HG03159 (cell line): ENCODE results near the gene SDK1.

Experiments used
- ATAC-seq: cut with Tn5 transposase; IDR thresholded peaks from one replicate; pipeline ENCODE4 v1.9.1; 2021; ENCODE audit warnings: mild to moderate bottlenecking, moderate library complexity; ENCODE audit not compliant: unreplicated experiment

SDK1 gene

GRCh38 chr7:3408814-3409595, 108.0 kb downstream of the SDK1 start:
- ATAC-seq, result no peak

DNA sequence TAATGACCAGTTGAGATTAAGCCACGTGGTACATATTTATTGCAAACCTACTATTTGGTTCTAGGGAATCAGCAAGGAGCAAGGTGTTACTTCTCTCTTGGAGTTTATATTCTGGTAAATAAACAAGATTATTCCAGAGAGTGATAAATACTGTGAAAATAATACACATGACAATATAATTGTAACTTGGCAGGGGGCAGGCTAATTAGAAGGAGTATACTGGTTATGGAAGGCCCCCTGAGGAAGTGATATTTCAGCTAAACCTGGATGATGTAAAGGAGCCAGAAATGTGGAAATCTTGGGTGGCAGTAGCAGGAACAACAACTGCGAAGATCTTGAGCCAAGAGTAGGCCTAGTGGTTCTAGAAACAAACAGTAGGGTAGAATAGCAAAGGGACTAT, 111.8 kb downstream of the SDK1 start:
- ATAC-seq, result no peak

DNA sequence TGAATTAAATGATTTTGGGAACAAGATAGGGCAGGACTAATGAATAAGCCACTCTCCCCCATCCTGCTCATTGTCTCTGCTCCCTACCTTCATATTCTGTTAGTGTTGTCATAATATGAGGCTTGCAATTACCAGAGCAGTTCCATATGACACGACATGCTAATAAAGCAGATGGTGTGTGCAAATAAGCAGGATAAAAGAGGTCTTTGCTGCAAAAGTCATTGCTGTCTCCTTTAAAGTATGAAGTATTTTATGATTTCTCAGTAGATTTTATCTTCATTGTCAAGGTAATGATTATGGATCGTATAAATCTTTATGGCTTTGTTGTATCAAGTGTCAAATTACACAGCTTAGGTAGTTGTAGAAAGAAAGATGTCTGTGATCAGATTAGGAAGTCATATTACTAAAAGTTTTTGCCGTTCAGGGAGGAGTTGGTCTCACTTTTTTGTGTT, 114.8 kb downstream of the SDK1 start:
- ATAC-seq, result no peak

GRCh38 chr7:3416453-3416852, 115.4 kb downstream of the SDK1 start:
- no peak for ATAC-seq

DNA sequence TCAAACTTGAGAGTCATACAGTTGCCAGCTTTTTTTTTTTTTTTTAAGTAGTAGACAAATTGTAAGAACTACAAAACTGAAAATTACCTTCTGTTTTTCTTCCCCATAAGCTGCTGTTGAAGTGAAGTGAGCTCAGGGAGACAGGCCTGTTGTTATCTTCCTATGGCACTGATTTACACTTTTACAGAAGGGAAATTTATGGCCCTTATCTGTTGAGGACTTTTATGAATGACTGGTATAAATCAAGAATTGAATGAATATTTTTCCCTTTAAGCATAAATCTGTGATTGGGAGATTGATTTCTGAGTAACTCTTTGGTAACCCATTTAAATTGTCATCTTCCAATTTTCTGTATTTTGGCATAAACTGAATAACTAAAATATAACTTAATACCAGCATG, 124.0 kb downstream of the SDK1 start:
- ATAC-seq, result no peak

GRCh38 chr7:3426064-3426463, 125.0 kb downstream of the SDK1 start:
- ATAC-seq, result no peak

DNA sequence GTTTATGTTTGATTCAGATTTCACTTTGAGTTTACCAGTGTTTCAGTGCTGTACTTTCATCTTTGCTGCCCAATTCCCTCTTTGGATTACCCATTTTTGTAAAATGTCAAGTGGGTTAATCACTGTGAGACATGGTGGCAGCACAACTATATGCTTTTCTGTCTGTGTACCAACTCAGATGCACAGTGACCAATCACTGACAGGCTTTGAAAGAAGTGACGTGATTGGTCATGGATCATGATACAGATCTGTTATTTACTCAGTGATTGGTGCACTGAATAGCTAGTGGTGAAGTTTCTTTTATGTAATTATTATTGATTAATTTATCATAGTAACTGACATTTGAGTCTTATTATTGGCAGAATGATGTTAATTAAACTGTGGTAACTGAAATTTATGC, 126.9 kb downstream of the SDK1 start:
- no peak for ATAC-seq

GRCh38 chr7:3429981-3430380, 128.9 kb downstream of the SDK1 start:
- ATAC-seq, result no peak

DNA sequence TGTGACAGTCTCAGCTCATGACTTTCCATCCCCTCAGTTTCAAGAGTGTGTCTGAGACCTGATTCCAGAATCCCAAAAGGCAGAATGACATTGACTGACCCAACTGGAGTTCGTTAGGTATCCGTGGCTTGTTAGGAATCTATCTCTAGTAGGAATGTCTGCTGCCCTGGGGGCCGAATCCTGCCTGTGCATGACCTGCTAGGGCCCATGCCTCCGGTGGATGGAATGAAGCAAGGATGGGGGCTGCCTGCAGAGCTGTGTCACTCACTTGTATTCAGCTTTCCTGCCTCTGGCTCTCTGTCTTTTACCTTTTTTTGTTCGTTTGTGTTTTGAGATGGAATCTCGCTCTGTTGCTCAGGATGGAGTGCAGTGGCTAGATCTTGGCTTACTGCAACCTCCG, 129.5 kb downstream of the SDK1 start:
- no peak for ATAC-seq

DNA sequence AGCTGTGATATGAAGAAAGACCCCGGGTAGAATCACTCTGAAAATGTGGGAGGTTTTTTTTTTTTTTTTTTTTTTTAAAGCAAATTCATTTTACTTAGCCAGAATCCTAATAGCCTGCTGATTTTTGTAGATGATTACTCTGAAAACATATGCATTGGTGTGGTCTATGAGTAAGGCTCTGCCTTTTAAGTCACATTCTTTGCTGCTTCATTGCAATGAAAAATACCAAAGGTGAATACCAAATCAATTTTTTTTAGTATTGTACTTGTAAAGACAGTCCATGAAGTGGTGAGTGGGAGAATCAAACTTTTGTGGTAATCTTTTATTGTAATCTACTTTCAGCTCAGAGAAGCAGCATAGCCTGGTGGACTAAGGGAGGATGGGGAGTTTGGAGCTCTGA, 130.3 kb downstream of the SDK1 start:
- no peak for ATAC-seq

DNA sequence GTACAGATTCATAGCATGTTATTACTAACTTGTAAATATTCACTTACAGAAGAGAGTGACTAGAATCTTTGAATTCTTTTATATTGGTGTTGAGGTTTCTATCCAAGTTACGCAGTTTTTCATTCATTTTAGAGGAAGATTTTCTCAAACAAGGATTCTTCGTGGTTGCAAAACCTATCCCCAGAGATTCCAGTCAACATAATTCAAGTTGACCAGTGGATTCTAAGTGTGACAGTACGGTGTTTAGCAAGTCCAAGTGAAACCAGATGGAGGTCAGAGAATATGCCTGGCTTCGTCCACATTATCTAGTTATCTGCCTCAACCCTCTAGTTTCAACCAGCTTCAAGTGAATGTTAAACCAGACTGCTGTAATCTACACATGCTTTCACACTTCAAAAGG, 131.9 kb downstream of the SDK1 start:
- no peak for ATAC-seq

- no peak for ATAC-seq
These were observed 133.6 kb downstream of the SDK1 start for GRCh38 chr7:3434611-3435010.

DNA sequence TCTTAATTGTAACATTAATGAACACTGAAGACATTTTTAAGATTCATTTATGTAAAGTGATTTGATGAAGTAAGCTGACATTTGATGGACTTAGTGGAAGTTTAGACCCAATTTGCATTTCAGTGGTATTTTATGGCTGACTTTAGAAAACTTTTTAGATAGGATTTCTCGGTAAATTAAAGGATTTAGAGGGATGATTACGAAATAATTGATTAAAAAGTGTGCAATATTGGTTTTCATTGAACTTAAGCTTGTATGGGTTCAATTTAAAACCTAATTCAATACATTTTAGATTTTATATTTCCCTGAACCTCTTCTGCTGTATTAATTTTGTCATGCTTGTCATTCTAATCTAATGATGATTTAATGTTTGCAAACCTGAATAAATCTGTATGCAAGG, 135.1 kb downstream of the SDK1 start:
- ATAC-seq, result no peak

DNA sequence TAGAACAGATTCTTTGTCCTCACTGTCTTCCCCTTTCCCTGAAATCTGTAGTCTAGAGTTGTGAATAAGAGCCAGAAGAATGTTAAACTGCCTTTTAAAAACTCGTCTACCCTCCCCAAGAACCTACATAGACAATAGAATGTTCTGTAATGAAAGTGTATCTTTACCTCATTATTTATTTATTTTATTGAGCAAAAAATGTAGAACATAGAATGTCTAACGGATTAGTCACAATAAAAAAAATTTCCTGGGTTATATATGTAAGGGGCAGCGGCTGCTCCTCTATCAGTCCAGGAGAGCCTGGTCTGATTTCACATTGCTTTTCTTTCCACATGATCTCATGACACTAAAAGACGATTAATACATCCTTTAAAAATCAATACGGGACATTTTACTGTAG, 135.7 kb downstream of the SDK1 start:
- no peak for ATAC-seq

GRCh38 chr7:3437467-3437866, 136.4 kb downstream of the SDK1 start:
- ATAC-seq, result no peak

DNA sequence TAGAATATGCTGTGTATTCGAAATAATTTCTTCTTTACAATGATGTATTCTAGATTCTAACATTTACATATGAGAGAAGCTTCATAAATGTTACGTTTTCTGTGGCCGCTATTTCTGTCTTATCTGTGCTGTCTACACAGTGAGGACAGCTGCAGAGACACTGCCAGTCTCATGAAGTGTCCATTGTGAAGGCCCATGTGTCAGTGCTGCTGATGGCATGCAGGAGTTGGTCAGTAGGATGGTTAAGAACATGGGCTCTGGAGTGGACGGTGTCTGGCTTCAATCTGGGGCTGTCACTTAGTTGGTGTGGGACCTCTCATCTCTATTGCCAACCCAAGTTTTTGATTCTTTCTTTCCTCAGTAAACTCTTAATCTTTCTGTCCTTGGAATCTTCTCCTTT, 137.3 kb downstream of the SDK1 start:
- ATAC-seq, result no peak

DNA sequence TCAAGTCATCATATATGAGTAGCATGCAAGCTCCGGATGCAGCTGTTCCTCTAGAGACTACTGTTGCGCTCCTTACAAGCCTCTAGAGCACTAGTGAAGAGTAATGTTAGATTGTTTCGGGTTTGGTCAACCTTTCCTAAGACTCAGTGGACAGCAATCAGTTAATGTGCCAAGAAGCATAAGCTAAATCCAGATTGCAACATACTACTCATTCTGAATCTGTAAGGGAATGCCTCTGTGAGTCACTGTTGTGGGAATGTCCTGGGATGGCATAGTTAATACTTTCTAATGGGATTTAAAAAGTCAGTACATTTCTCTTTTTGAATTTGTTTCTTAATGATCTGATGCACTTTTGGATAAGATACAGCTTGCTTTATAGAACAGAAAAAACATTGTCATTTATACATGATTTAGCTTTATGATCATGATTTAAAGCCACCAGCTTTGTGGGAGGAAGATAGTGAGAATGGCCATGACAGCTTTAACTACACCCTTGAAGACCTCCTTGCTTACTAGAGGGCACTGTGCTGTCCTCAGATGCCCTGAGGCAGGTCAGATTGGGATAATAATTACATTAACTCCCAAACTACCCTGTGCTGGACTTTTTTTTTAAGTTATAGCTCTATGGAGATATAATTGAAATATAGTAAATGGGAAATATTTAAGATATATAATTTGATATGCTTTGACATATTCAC, 138.4 kb downstream of the SDK1 start:
- ATAC-seq, result no peak

DNA sequence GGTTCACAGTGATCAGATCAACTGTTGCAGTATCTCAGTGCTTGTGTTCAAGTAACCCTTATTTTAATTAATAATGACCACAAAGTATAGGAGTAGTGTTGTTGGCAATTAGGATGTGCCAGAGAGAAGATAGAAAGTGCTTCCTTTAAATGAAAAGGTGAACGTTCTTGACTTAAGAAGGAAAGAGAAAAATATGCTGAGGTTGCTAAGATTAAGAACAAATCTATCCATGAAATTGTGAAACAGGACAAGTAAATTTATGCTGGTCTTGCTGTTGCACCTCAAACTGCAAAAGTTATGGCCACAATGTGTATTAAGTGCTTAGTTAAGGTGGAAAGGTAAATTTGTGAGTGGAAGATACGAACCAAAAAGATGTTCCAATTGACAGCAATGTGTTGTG, 139.5 kb downstream of the SDK1 start:
- no peak for ATAC-seq

- ATAC-seq, result no peak
These were observed 142.7 kb downstream of the SDK1 start for GRCh38 chr7:3443716-3444115.

- no peak for ATAC-seq
These were observed 145.7 kb downstream of the SDK1 start for GRCh38 chr7:3446786-3447185.

- no peak for ATAC-seq
These were observed 150.6 kb downstream of the SDK1 start for GRCh38 chr7:3451701-3452100.

GRCh38 chr7:3453398-3453797, 152.3 kb downstream of the SDK1 start:
- ATAC-seq, result no peak
